SU-DHL-6 (cell line): ENCODE measurements around the gene CSF2.

ENCODE experiments used
- H2AFZ ChIP-seq: fragments of 200-600 bp; sonication (generic); 2 replicates; pipeline ENCODE4 v1.6.1; 2014; ENCODE audit warnings: low read depth, mild to moderate bottlenecking, moderate library complexity, mixed read lengths, antibody characterized with exemption, low read length; ENCODE audit not compliant: severe bottlenecking
- H3F3A ChIP-seq: fragments of 200-600 bp; shearing (Covaris generic); 2 replicates; pipeline ENCODE4 v1.6.0; 2016; ENCODE audit warnings: antibody characterized with exemption, mild to moderate bottlenecking; ENCODE audit not compliant: insufficient read depth
- H3K27ac ChIP-seq: fragments of 200-600 bp; sonication (generic); 2 replicates; pipeline ENCODE4 v1.5.1; 2016; ENCODE audit warnings: low read depth, mild to moderate bottlenecking, low read length, moderate library complexity, mixed read lengths
- H3K27me3 ChIP-seq: fragments of 200-600 bp; sonication (generic), shearing (Covaris generic); 2 replicates; pipeline ENCODE4 v1.6.0; 2014; ENCODE audit warnings: mild to moderate bottlenecking, low read length
- H3K36me3 ChIP-seq: fragments of 200-600 bp; sonication (generic); 2 replicates; pipeline ENCODE4 v1.6.1; 2014; ENCODE audit warnings: mild to moderate bottlenecking, low read length, mixed read lengths
- H3K4me2 ChIP-seq: fragments of 300-600, 200-600 bp; shearing (Covaris generic), sonication (generic); 2 replicates; pipeline ENCODE4 v1.6.0; 2014; ENCODE audit warnings: low read length, low read depth, mild to moderate bottlenecking; ENCODE audit not compliant: poor library complexity, severe bottlenecking
- H3K4me3 ChIP-seq: fragments of 200-600 bp; sonication (generic); 2 replicates; pipeline ENCODE4 v1.5.1; 2014; ENCODE audit warnings: antibody characterized with exemption, low read length, mild to moderate bottlenecking, mixed read lengths; ENCODE audit not compliant: insufficient read depth, poor library complexity, severe bottlenecking
- H3K79me2 ChIP-seq: fragments of 200-600 bp; sonication (generic); 2 replicates; pipeline ENCODE4 v1.6.1; 2014; ENCODE audit warnings: mild to moderate bottlenecking, low read length, moderate library complexity; ENCODE audit not compliant: insufficient read depth
- H3K9ac ChIP-seq: fragments of 200-600 bp; sonication (generic); 2 replicates; pipeline ENCODE4 v1.7.0; 2014; ENCODE audit warnings: mild to moderate bottlenecking, low read length
- H3K9me2 ChIP-seq: fragments of 200-600 bp; sonication (generic); replicated peaks from 2 replicates; pipeline ENCODE4 v1.6.1; 2014; ENCODE audit warnings: low read length; ENCODE audit not compliant: insufficient read depth
- H3K9me3 ChIP-seq: fragments of 200-600 bp; sonication (generic); 2 replicates; pipeline ENCODE4 v1.6.1; 2014; ENCODE audit warnings: low read length, mixed read lengths; ENCODE audit not compliant: insufficient read depth
- H4K20me1 ChIP-seq: fragments of 200-600 bp; sonication (generic); 2 replicates; pipeline ENCODE4 v1.6.1; 2014; ENCODE audit warnings: low read depth, mild to moderate bottlenecking, antibody characterized with exemption, low read length, moderate library complexity, mixed read lengths
- EZH2phosphoT487 ChIP-seq: fragments of 200-600 bp; sonication (generic), shearing (Covaris generic); conservative IDR thresholded peaks from 2 replicates; pipeline ENCODE4 v1.6.1; 2018; ENCODE audit warnings: mild to moderate bottlenecking, antibody characterized with exemption, low read length, moderate library complexity, mixed read lengths
- TF ChIP-seq, protein P1 (sequence below): fragments of 200-600 bp; sonication (generic); IDR thresholded peaks from one replicate; pipeline ENCODE4 v1.5.1; 2017; ENCODE audit warnings: antibody characterized with exemption, mild to moderate bottlenecking, low read length, moderate library complexity; ENCODE audit not compliant: insufficient read depth, poor library complexity, severe bottlenecking

Gene CSF2

DNA sequence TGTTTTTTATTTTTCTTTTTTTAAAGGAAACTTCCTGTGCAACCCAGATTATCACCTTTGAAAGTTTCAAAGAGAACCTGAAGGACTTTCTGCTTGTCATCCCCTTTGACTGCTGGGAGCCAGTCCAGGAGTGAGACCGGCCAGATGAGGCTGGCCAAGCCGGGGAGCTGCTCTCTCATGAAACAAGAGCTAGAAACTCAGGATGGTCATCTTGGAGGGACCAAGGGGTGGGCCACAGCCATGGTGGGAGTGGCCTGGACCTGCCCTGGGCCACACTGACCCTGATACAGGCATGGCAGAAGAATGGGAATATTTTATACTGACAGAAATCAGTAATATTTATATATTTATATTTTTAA lies 2.1 kb downstream of the CSF2 start:
- Histone ChIP-seq H3K9ac (no peak overlapping the region), H3K27me3 (no peaks in the 10 kb centered on the region), H3F3A (no peaks in the 10 kb centered on the region), H2AFZ (no peak overlapping the region), H3K4me3 (no peak overlapping the region), H3K27ac (no peak overlapping the region), H4K20me1 (no peaks in the 10 kb centered on the region), H3K9me3 (no peaks in the 10 kb centered on the region), H3K4me2 (no peak overlapping the region), H3K79me2 (no peaks in the 10 kb centered on the region), H3K36me3 (no peaks in the 10 kb centered on the region), H3K9me2 (no peaks in the 10 kb centered on the region)
- no peak for TF ChIP-seq EZH2phosphoT487
- TF ChIP-seq, protein P1, sequence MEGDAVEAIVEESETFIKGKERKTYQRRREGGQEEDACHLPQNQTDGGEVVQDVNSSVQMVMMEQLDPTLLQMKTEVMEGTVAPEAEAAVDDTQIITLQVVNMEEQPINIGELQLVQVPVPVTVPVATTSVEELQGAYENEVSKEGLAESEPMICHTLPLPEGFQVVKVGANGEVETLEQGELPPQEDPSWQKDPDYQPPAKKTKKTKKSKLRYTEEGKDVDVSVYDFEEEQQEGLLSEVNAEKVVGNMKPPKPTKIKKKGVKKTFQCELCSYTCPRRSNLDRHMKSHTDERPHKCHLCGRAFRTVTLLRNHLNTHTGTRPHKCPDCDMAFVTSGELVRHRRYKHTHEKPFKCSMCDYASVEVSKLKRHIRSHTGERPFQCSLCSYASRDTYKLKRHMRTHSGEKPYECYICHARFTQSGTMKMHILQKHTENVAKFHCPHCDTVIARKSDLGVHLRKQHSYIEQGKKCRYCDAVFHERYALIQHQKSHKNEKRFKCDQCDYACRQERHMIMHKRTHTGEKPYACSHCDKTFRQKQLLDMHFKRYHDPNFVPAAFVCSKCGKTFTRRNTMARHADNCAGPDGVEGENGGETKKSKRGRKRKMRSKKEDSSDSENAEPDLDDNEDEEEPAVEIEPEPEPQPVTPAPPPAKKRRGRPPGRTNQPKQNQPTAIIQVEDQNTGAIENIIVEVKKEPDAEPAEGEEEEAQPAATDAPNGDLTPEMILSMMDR, result no peak

DNA sequence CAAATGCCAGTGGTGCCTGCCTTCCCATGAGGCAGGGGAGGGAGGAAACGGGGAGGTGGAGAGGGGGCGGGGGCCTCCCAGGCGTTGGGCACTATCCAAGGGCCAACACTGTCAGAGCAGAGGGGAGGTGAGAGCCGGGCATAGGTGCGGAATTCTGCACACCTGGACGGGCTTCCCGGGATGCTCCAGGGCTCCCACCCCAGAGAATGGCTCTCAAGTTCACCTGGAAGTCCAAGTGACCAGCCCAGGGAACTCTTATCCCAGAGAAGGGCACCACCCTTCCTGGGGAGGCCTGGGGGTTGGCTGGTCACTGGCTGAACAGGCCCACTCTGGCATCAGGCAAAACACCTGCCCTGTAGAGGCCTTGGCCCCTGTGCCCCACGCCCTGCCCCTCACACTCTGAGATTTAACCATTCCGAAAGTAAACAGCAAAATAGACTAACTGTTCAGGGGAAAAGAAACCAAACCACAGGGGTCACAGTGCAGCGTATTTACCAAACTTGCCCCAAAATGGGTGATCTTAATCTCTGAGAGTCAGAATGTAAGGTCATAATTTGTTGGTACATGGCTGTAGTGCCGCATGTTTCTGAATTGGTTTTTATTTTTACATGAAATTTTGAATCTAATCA lies 2.7 kb downstream of the CSF2 start:
- Histone ChIP-seq H3K27ac (no peak overlapping the region), H3K9me3 (no peaks in the 10 kb centered on the region), H3K4me3 (no peak overlapping the region), H3K4me2 (no peak overlapping the region), H3K9me2 (no peaks in the 10 kb centered on the region), H3K9ac (no peak overlapping the region), H4K20me1 (no peaks in the 10 kb centered on the region), H3F3A (no peaks in the 10 kb centered on the region), H3K36me3 (no peaks in the 10 kb centered on the region), H3K27me3 (no peaks in the 10 kb centered on the region), H2AFZ (no peak overlapping the region), H3K79me2 (no peaks in the 10 kb centered on the region)
- TF ChIP-seq EZH2phosphoT487, result no peak
- TF ChIP-seq, protein P1, result no peak

DNA sequence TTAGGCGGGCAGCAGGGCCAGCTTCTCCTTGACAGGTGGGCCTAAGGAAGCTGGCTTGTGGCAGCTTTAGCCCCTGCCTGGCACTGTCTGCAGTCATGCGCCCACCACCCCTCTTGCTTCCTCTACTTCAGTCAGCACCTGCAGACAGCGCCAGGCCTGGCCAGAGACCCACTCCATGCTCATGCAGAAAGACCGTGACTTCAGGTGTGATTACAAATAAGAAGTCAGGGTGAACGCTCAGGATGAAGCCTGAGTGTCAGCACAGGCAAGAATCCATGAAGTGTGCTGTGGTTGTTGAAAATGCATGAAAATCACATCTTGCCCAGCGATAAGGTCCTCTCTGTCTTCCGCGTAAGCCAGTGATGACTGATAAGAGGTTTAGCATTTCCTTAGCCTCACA lies 3.4 kb downstream of the CSF2 start:
- H3F3A ChIP-seq, result no peaks in the 10 kb centered on the region
- no peaks in the 10 kb centered on the region for H3K9me3 ChIP-seq
- H2AFZ ChIP-seq, result no peak overlapping the region
- no peak for TF ChIP-seq EZH2phosphoT487
- TF ChIP-seq, protein P1, result no peak
- no peaks in the 10 kb centered on the region for H3K79me2 ChIP-seq
- no peaks in the 10 kb centered on the region for H3K27me3 ChIP-seq
- no peak overlapping the region for H3K4me3 ChIP-seq
- no peak overlapping the region for H3K9ac ChIP-seq
- H4K20me1 ChIP-seq, result no peaks in the 10 kb centered on the region
- H3K4me2 ChIP-seq, result no peak overlapping the region
- no peak overlapping the region for H3K27ac ChIP-seq
- H3K36me3 ChIP-seq, result no peaks in the 10 kb centered on the region
- no peaks in the 10 kb centered on the region for H3K9me2 ChIP-seq

DNA sequence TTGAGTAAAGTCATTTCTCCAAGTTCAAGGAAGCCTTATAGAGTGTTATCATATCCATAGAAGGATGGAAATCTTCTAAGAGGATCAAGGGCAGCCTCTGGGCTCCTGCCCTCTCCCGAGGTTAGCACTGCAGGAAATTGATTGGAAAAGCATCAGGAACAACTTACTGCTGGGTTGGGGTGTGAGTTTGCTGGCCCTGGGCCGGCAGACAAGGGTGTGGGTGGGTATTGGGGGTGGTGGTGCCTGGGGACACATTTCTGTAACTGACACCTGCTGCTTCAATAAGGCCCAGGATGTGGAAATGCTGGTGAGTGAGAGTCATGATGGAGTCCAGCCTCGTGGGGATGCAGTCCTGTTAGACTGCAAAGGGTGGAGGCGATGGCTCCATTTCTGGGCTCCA lies 5.5 kb downstream of the CSF2 start:
- Histone ChIP-seq H3K79me2 (no peaks in the 10 kb centered on the region), H3K9me3 (no peaks in the 10 kb centered on the region), H3K9me2 (no peaks in the 10 kb centered on the region), H3K27ac (no peak overlapping the region), H2AFZ (no peak overlapping the region), H3K9ac (no peak overlapping the region), H3K27me3 (no peaks in the 10 kb centered on the region), H3K4me3 (no peak overlapping the region), H4K20me1 (no peaks in the 10 kb centered on the region), H3F3A (no peaks in the 10 kb centered on the region), H3K36me3 (no peaks in the 10 kb centered on the region), H3K4me2 (no peak overlapping the region)
- TF ChIP-seq, protein P1, result no peak
- TF ChIP-seq EZH2phosphoT487, result no peak
